Upper lobe of left lung (tissue), 4 donors: ENCODE measurements around the gene MYADML2.

Experiments
- CTCF ChIP-seq, 6 experiments: fragments of 450-650 bp in 4 of 6; fragments of 200-600 bp in 2 of 6; sonication (generic) in 2 of 6; IDR thresholded peaks; one replicate each; pipeline ENCODE4 v1.5.1; 2016 to 2019; ENCODE audit warnings: antibody characterized with exemption in 6 of 6
- EP300 ChIP-seq, 4 donors: sonication (generic); formaldehyde crosslinking; IDR thresholded peaks; one replicate each; pipeline ENCODE4 v1.5.1; 2017; ENCODE audit warnings: antibody characterized with exemption in 4 of 4, control low read depth in 2 of 4

- TF ChIP-seq CTCF (IDR thresholded peaks at IDR 0.05), result no peak
- TF ChIP-seq EP300 (IDR thresholded peaks at IDR 0.05), result no peak
Measured at GRCh38 chr17:81912441-81913309, 34.4 kb downstream of the MYADML2 start.
